ENCODE measurements around the gene TMEM18.

DNA sequence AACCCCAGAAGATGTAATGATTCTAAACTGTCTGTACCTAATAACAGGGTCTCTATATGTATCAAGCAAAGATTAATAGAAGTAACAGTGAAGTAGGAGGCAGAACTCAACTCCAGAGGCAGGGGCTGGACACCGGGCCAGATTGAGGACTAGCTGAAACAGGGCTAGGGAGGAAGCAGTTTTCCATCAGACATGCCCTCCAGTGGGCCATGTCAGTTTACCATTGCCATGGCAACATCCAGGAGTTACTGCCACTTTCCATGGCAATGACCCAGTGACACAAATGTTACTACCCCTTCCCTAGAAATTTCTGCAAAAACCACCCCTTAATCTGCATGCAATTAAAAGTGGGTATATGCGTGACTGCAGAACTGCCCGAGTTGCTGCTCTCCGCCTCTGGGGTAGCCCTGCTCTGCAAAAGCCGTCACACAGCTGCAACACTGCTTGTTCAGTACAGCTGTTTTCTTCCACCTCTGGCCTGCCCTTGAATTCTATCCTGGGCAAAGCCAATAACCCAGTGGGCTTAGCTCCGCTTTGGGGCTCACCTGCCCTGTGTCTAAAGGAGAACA lies 58.7 kb downstream of the TMEM18 start:
- TF ChIP-seq, protein P1, sequence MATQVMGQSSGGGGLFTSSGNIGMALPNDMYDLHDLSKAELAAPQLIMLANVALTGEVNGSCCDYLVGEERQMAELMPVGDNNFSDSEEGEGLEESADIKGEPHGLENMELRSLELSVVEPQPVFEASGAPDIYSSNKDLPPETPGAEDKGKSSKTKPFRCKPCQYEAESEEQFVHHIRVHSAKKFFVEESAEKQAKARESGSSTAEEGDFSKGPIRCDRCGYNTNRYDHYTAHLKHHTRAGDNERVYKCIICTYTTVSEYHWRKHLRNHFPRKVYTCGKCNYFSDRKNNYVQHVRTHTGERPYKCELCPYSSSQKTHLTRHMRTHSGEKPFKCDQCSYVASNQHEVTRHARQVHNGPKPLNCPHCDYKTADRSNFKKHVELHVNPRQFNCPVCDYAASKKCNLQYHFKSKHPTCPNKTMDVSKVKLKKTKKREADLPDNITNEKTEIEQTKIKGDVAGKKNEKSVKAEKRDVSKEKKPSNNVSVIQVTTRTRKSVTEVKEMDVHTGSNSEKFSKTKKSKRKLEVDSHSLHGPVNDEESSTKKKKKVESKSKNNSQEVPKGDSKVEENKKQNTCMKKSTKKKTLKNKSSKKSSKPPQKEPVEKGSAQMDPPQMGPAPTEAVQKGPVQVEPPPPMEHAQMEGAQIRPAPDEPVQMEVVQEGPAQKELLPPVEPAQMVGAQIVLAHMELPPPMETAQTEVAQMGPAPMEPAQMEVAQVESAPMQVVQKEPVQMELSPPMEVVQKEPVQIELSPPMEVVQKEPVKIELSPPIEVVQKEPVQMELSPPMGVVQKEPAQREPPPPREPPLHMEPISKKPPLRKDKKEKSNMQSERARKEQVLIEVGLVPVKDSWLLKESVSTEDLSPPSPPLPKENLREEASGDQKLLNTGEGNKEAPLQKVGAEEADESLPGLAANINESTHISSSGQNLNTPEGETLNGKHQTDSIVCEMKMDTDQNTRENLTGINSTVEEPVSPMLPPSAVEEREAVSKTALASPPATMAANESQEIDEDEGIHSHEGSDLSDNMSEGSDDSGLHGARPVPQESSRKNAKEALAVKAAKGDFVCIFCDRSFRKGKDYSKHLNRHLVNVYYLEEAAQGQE (IDR thresholded peaks at IDR 0.05; ENCODE audit: insufficient read depth in 1 of 2, low read depth in 2 of 2, low read length in 2 of 2), result no peak
- TF ChIP-seq POLR2AphosphoS5 (IDR thresholded peaks at IDR 0.05; ENCODE audit: low read depth, low read length), result no peak
- TF ChIP-seq TAF1 (IDR thresholded peaks at IDR 0.05; ENCODE audit: borderline replicate concordance, insufficient read depth, low read length), result no peak
- TF ChIP-seq SIN3A (IDR thresholded peaks at IDR 0.05; ENCODE audit: borderline replicate concordance, insufficient read depth, low read length), result no peak
- no peak for TF ChIP-seq FOXP2 (optimal IDR thresholded peaks at IDR 0.05; ENCODE audit: borderline replicate concordance, extremely low read depth, extremely low read length, insufficient read depth)

Data from PFSK-1 (cell line).